HG03175 (cell line): Measurements from ENCODE around the gene MLN.

Source experiments
- ATAC-seq: cut with Tn5 transposase; IDR thresholded peaks from one replicate; pipeline ENCODE4 v1.9.1; 2021; ENCODE audit warnings: mild to moderate bottlenecking, moderate library complexity; ENCODE audit not compliant: unreplicated experiment

Gene MLN, protein sequence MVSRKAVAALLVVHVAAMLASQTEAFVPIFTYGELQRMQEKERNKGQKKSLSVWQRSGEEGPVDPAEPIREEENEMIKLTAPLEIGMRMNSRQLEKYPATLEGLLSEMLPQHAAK

DNA sequence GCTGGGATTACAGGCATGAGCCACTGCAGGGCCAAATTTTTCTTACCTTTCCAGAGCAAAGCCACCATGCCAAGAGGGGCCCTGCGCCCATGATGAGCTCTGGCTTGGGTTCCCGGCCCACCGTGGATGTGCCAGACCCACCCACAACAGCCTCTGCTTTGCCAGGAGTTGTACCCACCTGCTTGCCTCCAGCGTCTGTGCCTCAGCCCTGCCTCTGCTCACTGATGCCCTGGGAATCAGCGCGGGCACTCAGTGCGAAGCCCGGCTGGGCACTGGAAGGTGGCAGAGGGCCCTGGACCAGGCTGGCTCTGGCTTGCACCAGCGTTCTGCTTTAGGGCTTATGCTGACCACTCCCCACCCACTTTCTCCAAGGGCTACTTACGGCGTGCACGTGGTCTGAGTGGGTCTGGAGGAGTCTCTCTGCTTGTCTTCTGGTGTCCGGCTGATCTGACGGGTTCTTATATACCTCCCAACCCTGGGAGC is at the start of gene MLN:
MLN (minus strand) TSS at position 433 of the 483 bp plus-strand sequence. CDS start 2,840 bp downstream, outside the sequence.
- ATAC-seq, result no peak

DNA sequence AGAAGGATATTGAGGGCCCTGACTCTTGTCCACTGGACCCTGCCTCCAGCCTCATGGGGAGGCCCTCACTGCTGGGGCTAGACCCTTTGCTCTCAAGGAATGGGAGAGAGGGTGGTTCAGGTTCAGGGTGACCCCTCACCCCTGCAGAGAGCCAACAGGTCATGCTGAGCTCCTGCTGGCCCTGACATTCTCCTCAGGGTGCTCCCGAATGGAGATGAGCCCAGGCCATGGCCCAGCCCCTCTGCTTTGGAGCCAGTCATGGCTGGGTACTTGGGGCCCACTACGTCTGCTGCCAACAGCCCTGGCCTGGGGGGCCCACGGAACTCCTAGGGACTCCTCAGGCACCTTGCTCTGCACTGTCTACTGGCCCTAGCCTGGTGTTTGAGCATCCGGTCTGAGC is 49.2 kb upstream of the MLN start:
- ATAC-seq, result no peak

DNA sequence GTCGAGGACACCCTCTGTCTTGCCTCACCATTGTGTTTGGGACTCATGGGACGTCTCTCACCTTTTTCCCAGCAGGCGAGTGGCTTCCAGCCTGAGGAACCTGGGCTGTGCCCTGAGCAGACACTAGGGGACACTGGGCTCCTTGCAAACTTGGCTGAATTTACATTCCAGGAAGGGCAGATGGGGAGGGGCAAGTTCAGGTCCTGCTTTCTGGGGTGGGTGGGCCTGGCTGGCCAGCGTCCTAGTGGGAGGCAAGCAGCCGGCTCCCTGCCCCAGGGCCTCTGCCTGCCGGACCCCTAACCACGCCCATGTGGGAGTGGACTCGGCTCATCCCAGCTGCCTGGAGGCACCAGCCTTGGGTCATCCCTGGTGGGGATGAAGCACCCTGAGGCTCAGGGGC is 48.2 kb upstream of the MLN start:
- ATAC-seq, result no peak

DNA sequence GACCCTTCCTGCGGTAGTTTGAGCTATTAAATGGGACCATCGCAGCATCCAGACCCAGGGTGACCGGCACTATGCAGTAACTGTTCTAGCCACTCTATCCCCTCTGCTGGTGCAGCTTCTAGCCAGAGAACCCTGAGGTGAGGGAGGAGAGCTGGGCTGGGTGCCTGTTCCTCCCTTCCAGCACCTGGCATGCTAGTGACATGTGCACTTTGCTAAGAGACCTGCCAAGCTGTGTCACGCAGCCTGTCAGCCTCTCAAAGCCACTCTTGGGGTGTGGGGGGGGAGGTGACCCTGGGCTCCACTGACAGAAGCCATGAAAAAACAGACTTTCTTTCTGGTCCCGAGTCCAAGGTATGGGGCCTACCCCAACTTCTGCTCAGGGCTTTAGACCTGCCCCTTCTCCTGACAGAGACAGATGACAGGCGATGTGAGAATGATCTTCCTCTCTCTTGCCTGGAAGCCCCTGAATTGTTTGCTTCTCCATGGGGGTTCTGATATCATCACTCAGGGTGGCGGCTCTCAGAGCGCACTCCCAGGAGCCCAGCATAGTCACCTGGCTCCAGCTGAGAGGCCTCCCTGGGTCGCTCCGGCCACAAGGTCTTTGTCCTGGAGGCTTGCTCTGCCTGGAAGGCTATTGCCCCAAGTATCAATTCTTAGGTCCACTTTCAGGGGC is 47.2 kb upstream of the MLN start:
- no peak for ATAC-seq

DNA sequence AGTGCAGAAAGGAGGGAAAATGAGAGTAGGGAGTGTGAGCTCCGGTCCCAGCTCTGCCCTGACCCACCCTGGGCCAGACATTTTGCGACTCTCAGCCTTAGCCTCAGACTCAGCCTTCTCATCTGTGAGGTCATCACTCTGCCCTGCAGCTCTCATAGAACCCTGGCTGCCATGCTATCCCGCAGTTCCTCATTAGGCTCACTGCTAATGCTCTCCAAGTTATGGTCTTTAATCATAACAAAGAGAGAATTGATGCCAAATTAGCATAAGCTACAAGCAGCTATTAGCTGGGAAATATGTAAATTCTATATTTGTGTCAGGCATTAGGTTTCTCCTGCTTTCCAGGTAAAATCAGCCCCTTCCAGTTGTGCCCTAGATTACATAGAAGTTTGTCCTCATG is 46.5 kb upstream of the MLN start:
- ATAC-seq, result no peak

DNA sequence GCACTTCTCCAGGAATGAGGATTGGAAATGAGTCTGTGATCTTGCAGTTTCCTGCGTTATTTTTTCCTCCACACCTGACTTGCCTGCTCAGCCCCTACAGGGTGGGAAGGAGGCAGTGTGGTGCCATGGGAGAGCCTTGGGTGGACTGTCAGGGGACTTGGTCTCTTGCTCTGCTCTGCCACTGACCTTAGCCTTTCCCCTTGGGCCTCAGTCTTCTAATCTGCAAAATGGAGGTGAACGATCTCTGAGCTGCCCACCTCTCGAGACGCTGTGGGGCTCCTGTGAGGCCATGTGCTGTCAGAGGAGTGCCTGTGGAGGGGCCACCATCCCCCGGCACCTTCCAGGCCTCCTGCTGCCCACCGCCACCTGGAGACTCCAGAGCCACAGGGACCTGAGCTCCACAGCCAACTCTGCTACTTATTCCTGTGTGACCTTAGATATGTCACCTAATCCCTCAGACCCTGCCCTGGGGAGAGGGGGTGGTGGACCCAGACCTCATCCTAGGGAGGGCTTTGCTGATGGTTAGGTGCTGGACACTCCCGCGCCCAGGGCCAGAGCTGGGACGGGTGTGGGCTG is 45.8 kb upstream of the MLN start:
- ATAC-seq, result no peak

DNA sequence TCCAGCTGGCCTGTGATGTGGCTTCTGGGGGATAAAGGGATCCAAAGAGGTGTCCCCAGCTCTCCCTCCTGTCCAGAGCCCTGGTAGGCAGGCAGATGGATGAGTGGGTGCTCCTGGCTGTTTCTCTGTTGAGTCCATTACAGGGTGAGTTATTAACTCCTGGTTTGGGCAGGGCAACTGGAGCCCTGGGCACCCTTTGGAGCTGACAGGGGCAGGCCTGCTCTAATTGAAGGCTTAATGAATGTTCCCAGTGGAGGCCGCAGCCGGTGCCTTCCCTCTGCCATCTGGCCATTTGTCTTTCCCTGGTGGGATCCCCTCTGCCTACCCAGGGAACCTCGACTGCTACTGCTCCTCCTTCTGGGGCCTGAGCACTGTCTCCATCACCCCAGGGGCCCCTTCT is 44.7 kb upstream of the MLN start:
- ATAC-seq, result no peak

DNA sequence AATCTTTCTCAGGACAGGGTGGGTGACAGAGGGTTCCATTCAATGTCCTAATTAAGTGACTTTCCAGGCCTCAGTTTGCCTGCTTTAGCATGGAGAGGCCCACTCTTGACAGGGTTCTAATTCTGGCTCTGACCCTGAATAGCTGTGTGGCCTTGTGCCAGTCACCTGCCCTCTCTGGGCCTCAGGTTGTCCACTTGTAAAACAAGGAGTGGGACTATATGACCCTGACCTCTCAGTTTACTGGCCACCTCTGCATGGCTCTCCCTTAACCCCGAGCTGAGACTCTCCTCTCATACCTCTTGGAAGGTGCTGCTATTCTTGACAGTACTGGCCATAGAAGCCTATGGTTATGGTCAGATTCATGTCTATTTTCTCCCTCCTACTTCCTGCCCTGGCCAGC is 44.1 kb upstream of the MLN start:
- ATAC-seq, result no peak

DNA sequence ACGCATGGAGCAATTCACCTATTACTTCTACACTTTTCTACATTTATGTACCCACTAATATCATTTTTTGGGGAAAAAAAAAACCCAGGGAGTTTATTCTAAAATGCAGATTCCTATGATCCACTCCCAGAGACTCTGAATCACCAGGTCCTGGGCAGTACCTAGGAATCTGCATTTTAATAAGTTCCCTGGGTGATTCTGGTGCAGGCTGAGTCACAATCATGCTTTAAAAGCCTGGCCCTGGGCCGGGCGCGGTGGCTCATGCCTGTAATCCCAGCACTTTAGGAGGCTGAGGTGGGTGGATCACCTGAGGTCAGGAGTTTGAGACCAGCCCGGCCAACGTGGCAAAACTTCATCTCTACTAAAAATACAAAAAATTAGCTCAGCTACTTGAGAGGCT is 43.3 kb upstream of the MLN start:
- no peak for ATAC-seq

DNA sequence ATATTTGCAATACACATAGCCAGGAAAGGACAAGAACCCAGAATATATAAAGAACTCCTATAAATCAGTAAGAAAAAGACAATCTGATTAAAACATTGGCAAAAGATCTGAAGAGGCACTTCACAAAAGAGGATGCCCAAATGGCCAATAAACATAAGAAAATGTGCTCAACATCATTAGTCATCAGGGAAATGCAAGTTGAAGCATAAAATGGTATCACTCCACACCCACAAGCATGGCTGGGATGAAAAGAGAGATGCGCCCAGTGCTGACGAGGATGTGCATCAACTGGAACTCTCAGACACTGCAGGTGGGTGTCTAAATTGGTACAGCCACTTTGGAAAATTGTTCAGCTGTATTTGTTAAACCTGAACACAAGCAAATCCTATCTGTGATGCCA is 42.4 kb upstream of the MLN start:
- no peak for ATAC-seq

DNA sequence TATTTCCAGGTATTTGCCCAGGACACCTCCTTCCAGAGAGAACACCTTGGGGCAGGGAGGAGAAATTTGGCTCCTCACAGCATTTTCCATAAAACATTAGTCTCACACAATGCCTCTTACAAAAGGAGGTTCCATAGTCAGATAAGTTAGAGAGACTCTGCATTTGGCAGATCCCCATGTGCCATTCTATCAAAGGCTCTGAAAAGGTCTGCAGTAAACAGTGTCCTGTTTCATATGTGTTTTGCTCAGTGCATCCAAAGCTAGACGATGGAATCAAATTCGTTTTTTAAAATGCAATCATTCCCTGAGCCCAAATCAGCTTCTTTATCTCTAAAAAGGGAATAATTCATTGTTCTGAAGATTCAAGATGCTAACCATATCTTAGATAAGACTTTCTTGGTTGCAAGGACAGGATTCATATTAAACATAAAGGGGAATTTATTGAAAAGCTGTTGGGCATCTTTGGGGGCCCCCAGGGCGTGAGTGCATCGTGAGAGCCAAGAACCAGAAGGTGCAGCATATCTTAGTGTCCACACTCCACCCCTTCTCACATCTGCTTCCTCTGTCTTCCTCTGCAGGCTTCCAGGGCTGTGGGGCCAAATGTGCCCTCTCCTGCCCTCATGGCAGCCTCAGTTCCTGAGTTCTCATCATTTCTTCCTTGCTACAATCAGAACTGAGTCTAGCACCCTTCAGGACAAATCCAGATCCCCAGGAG is 41.4 kb upstream of the MLN start:
- ATAC-seq, result no peak

DNA sequence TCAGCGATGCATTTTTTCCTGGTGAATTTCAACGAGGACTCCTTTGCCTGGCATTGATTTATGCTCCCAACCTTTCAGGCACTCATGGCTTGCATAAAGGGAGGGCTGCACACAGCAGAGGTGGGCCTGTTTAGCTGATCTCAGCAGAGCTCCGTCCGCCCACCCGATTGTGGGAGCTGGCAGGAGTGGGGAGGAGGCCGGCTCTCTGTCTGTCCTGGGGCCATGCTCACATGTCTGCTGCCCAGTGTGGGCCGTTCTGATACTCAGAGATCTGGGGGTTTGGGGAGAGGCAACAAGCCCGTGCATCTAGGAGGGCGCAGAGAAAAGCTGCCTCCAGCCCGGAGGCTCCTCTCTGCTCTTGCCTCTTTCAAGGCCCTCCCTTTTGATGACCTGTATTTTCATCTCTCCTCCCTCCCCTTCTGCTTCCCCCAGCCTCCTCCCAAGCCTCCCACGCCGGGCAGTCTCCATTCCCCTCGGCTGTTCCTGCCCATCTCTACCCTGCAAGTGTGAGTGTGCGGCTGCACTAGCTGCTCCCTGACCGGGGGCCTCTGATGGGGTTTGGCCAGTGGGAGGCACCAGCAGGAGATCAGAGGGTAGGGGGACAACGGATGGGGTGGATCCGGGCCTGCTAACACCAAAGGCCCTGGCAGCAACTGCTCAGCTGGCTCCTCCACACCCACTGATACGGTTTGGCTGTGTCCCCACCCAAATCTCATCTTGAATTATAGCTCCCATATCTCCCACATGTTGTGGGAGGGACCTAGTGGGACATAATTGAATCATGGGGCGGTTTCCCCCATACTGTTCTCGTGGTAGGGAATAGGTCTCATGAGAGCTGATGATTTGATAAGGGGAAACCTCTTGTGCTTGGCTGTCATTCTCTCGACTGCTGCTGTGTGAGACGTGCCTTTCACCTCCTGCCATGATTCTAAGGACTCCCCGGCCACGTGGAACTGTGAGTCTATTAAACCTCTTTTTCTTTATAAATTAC is 39.6 kb upstream of the MLN start:
- ATAC-seq, result no peak

DNA sequence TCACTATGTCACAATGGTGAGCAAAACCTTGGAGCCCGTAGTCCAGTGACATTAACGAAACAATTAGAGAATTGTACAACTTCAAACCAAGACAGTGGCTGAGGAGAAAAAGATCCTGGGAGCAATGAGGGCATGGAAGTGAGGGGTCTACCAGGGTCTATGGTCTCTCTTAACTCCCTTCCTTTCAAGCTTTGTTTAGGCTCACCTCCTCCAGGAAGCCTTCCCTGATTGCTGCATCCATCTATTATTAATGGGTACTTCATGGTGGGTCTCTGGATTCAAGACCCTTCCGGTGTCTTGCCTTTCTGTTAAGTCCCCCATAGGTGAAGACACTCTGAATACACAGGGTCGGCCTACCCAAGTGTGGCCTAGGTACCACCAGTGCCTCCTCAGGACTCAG is 38.1 kb upstream of the MLN start:
- no peak for ATAC-seq

DNA sequence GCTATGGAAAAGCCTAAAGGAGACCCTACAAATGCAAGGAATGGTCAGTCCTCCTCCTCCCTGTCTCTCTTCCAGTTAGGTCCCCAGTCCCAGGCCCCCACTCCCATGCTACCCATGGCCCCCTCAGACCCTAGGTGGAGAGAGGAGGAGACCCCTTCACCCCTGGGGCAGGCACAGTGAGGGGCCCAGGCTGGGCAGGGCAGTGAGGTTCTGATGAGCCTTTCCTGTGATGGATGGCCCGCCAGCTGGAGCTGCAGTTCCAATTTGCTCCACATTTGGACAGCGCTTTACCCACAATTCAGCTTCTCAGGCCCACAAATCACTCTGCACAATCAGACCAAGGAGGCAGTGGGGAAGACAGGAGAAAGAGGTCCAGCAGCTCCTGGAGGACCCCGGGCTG is 37.3 kb upstream of the MLN start:
- no peak for ATAC-seq

DNA sequence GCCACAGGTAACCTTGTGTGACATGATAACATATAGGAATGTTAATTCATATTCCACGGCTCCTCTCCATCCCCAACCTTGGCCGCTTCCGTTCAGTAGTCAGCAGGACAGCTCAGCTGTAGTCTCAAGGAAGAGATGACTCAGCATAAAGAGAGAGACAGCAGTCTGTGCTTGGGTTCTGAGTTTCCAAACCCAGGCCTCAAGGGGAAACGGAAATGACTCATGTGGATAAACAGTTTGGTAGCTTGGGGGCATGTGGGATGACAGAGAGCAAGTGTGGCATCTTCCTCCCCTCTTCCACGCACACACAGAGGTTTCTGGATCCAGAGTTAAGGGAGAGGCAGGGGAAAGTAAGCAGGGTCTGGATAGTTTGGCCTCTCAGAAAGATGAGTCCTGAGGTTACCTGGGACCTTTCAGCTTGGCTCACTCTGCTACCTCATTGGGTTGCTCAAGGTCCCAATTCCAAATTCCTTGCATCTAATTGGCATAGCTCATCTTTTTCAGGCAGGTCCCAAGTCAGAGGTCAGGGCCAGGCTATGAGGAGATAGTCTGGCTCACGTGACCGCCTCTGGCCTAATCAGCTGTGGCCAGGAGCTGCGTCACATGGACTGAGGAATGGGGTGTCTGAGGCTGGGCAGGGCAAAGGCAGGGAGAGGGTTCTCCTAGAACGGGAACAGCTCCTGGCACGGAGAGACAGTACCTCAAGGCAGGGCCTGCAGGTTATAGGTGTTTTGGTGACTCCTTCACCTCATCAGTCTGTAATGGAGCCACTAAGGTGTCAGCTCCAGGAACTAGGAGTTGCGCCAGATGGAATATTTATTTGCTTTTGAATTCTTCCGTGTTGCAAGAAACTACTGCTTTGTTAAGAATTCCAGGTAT is 36.5 kb upstream of the MLN start:
- ATAC-seq, result peak; percentile 81

DNA sequence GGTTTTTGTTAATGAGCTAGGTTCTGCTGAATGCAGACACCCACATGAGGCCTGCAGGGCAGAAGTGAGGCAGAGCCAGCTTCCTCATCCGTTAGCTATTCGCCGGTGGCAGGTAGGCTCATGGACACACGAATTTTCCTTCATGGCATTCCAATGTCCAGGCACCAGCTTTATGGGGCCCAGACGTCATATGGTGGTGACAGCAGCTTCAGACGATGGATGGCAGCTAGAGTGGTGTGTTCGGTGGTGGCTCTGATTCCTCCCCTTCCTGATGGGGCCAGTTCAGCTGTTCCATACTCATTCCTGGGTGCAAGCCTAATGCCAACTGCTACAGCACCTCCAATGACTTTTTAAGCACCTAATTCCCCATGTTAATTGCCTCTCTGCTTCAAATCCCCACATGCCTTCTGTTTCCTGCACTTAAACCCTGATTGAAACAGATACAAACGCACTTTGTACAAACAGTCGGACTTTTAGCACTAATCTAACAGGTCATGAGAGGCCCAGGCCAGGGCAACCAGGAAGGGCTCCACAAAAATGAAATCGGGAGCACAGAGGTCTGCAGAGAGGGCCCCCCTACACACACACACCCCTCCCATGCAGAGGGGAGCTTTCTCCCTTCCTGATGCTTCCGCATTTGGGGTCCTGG is 35.7 kb upstream of the MLN start:
- ATAC-seq, result peak; percentile 5

DNA sequence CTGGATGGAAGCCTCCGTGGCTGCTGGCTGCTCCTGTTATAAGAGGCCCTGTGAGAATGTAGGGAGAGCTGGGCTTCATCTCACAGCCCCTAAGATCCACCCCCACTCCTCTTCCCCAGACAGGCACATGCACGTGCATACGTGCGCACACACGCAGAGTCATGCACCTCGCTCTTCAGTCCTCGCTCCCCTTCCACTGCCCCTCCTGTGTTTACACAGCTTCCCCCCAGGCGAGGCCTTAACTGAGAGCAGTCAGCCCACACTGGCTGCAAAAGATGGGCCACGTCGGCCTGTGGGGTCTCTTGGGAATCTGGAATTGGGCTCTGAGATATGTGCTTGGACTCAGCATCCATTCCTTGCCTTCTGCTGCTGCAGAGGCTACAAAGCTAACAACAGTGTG is 35.2 kb upstream of the MLN start:
- no peak for ATAC-seq

DNA sequence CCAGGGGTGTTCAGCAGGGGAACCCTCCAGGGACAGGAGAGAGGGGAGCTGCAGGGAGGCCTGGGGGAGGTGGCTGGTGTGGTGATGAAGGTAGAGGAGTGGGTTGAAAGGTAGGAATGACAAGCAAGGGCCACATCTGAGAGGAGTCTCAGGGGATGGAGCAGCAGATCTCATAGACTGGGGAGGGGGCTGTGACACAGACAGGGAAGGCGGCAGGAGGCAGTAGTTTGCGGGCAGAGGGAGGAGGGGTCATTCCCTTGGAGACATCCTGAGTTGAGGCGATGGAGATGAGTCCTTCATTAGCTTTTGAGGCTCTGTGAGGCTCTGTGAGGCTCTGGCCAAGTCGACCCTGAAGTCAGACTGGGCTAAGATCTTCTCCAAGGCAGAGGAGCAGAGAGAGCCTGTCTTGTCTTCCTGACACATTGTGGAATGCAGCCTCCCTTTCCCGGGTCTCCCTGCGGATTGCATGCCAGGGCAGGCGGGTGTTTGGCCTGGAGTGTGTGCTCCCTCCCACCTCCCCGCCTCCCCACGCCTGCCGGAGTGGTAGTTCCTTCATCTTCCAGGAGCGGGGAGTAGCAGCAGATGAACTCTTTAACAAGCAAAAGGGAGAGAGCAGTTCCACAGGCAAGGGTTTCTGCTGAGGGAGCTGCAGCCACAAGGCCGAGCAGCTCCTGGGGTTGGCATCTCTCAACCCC is 34.3 kb upstream of the MLN start:
- no peak for ATAC-seq
